H1 (cell line): ENCODE results near the gene KIAA1328. TPM values are rescaled to one million over a fixed set of nuclear protein-coding genes. Genes with fewer than 3 reads are reported as not detected.

Source experiments
- CTCF ChIA-PET: fragments of 300-600 bp; sonication (Branson Sonifier 250); formaldehyde crosslinking; loops from one replicate; lab custom pipeline; 2021; ENCODE audit not compliant: partially characterized antibody; lab: Charles Lee
- POLR2A ChIA-PET: fragments of 300-600 bp; sonication (Branson Sonifier 250); formaldehyde crosslinking; loops from one replicate; lab custom pipeline; 2021; ENCODE audit warnings: inconsistent platforms; ENCODE audit not compliant: partially characterized antibody; lab: Charles Lee
- DNase-seq, 2 experiments: peaks; one replicate each; pipeline versions ENCODE4 v3.0.0 to v3.0.0-alpha.2; 2010 to 2022; ENCODE audit warnings: low spot score in 2 of 2, low read depth in 1 of 2, mixed read lengths in 1 of 2
- FAIRE-seq: peaks from 2 replicates; lab custom pipeline; 2011; peaks lifted over from hg19 to GRCh38; lab: Jason Lieb, UNC
- H2AFZ ChIP-seq: 2 replicates; pipeline ENCODE4 v1.8.1; 2012; ENCODE audit warnings: low read length, inconsistent platforms
- H2AK5ac ChIP-seq: 2 replicates; pipeline ENCODE4 v1.6.1; 2013; ENCODE audit warnings: low read depth, low read length
- H2BK120ac ChIP-seq: replicated peaks from 2 replicates; pipeline ENCODE3; 2013; ENCODE audit warnings: low read depth, low read length, inconsistent platforms
- H2BK12ac ChIP-seq: 2 replicates; pipeline ENCODE4 v1.6.1; 2013; ENCODE audit warnings: low read depth, low read length
- H2BK15ac ChIP-seq: 2 replicates; pipeline ENCODE4 v1.6.1; 2013; ENCODE audit warnings: low read length
- H2BK20ac ChIP-seq: 2 replicates; pipeline ENCODE4 v1.6.1; 2013; ENCODE audit warnings: low read length
- H2BK5ac ChIP-seq: 2 replicates; pipeline ENCODE4 v1.6.1; 2013; ENCODE audit warnings: low read depth, low read length
- H3K14ac ChIP-seq: 2 replicates; pipeline ENCODE4 v1.6.1; 2013; ENCODE audit warnings: inconsistent platforms; ENCODE audit not compliant: insufficient read length
- H3K18ac ChIP-seq: 2 replicates; pipeline ENCODE4 v1.6.1; 2013; ENCODE audit warnings: low read length; ENCODE audit errors: extremely low read depth
- H3K23ac ChIP-seq: 2 replicates; pipeline ENCODE4 v1.6.1; 2013; ENCODE audit warnings: inconsistent platforms; ENCODE audit not compliant: insufficient read length
- H3K23me2 ChIP-seq: 2 replicates; pipeline ENCODE4 v1.6.1; 2013; ENCODE audit warnings: low read depth, low read length
- H3K27ac ChIP-seq: 2 replicates; pipeline ENCODE4 v1.6.1; 2011; ENCODE audit warnings: low read depth, low read length, inconsistent platforms
- H3K27me3 ChIP-seq, 4 experiments: replicated peaks in 1 of 4; 1 replicate in 1 of 4; 2 replicates in 3 of 4; pipeline versions ENCODE4 v1.6.1 to v1.8.1; 2011 to 2013; ENCODE audit warnings: low read length in 3 of 4, mild to moderate bottlenecking in 3 of 4, inconsistent platforms in 2 of 4, mixed read lengths in 2 of 4, moderate library complexity in 1 of 4; ENCODE audit not compliant: control insufficient read depth in 3 of 4, insufficient read depth in 3 of 4; ENCODE audit errors: extremely low read depth in 1 of 4
- H3K36me3 ChIP-seq, 4 experiments: 2 replicates each; pipeline versions ENCODE4 v1.6.1 to v1.8.1; 2011 to 2013; ENCODE audit warnings: mild to moderate bottlenecking in 4 of 4, low read length in 3 of 4, moderate library complexity in 2 of 4, control low read depth in 1 of 4, inconsistent platforms in 1 of 4; ENCODE audit not compliant: insufficient read depth in 4 of 4, control insufficient read depth in 2 of 4
- H3K4ac ChIP-seq: replicated peaks from 2 replicates; pipeline ENCODE3; 2013; ENCODE audit warnings: low read length, low read depth, mixed read lengths, inconsistent platforms; ENCODE audit not compliant: insufficient read length
- H3K4me1 ChIP-seq, 4 experiments: replicated peaks in 1 of 4; 1 replicate in 1 of 4; 2 replicates in 3 of 4; pipeline versions ENCODE4 v1.6.1 to v1.8.1; 2011 to 2013; ENCODE audit warnings: low read length in 3 of 4, inconsistent platforms in 2 of 4, mixed read lengths in 1 of 4; ENCODE audit not compliant: insufficient read depth in 4 of 4, control insufficient read depth in 3 of 4
- H3K4me2 ChIP-seq, 2 experiments: 2 replicates each; pipeline versions ENCODE4 v1.6.1 to v1.8.1; 2011 to 2013; ENCODE audit warnings: low read depth in 2 of 2, low read length in 2 of 2, control low read depth in 1 of 2, inconsistent platforms in 1 of 2, mild to moderate bottlenecking in 1 of 2; ENCODE audit not compliant: insufficient read depth in 1 of 2
- H3K4me3 ChIP-seq, 4 experiments: fragments of 200-600, 300-600 bp in 1 of 4; sonication (generic), shearing (Covaris generic), sonication (Bioruptor Twin) in 1 of 4; 2 replicates each; pipeline versions ENCODE4 v1.5.1 to v1.8.1; 2011 to 2016; ENCODE audit warnings: low read length in 4 of 4, low read depth in 3 of 4, control low read depth in 2 of 4, inconsistent platforms in 2 of 4, mild to moderate bottlenecking in 2 of 4, mixed read lengths in 1 of 4, moderate library complexity in 1 of 4; ENCODE audit not compliant: insufficient read depth in 2 of 4; ENCODE audit errors: extremely low read depth in 1 of 4
- H3K56ac ChIP-seq: replicated peaks from 2 replicates; pipeline ENCODE3; 2013; ENCODE audit warnings: low read depth, mild to moderate bottlenecking, mixed read lengths, low read length, inconsistent platforms; ENCODE audit not compliant: insufficient read length
- H3K79me1 ChIP-seq: 2 replicates; pipeline ENCODE4 v1.6.1; 2013; ENCODE audit warnings: low read depth, low read length, control low read depth
- H3K79me2 ChIP-seq, 2 experiments: 2 replicates each; pipeline versions ENCODE4 v1.6.1 to v1.8.1; 2012 to 2013; ENCODE audit warnings: low read length in 2 of 2, mild to moderate bottlenecking in 2 of 2, inconsistent platforms in 1 of 2; ENCODE audit not compliant: insufficient read depth in 2 of 2, control insufficient read depth in 1 of 2
- H3K9ac ChIP-seq, 4 experiments: replicated peaks in 1 of 4; 1 replicate in 1 of 4; 2 replicates in 3 of 4; pipeline versions ENCODE4 v1.6.1 to v1.8.1; 2011 to 2013; ENCODE audit warnings: low read depth in 3 of 4, low read length in 3 of 4, control low read depth in 2 of 4, mild to moderate bottlenecking in 2 of 4, moderate library complexity in 2 of 4, inconsistent platforms in 1 of 4; ENCODE audit errors: extremely low read depth in 1 of 4
- H3K9me3 ChIP-seq, 2 experiments: 2 replicates each; pipeline versions ENCODE4 v1.6.1 to v1.8.1; 2012 to 2013; ENCODE audit warnings: mild to moderate bottlenecking in 2 of 2, moderate library complexity in 2 of 2, control low read depth in 1 of 2, inconsistent platforms in 1 of 2, low read depth in 1 of 2, low read length in 1 of 2, mixed read lengths in 1 of 2; ENCODE audit not compliant: insufficient read depth in 2 of 2
- H4K20me1 ChIP-seq, 2 experiments: replicated peaks in 1 of 2; 2 replicates each; pipeline versions ENCODE3 to v1.8.1; 2011 to 2013; ENCODE audit warnings: inconsistent platforms in 2 of 2, low read length in 2 of 2, mild to moderate bottlenecking in 1 of 2; ENCODE audit not compliant: insufficient read depth in 2 of 2, control insufficient read depth in 1 of 2
- H4K5ac ChIP-seq: 2 replicates; pipeline ENCODE4 v1.6.1; 2013; ENCODE audit warnings: low read length, low read depth, mixed read lengths, inconsistent platforms; ENCODE audit not compliant: insufficient read length
- H4K8ac ChIP-seq: 2 replicates; pipeline ENCODE4 v1.8.0; 2013; ENCODE audit warnings: mild to moderate bottlenecking, moderate library complexity, low read length, inconsistent platforms; ENCODE audit not compliant: insufficient read depth; ENCODE audit errors: extremely low read depth
- H4K91ac ChIP-seq: replicated peaks from 2 replicates; pipeline ENCODE3; 2013; ENCODE audit warnings: low read length, mixed read lengths, inconsistent platforms; ENCODE audit not compliant: insufficient read length
- CEBPB ChIP-seq: IDR thresholded peaks from 2 replicates; pipeline ENCODE4 v1.6.1; 2012; ENCODE audit warnings: low read depth, low read length
- CHD2 ChIP-seq: IDR thresholded peaks from 2 replicates; pipeline ENCODE4 v1.6.1; 2012; ENCODE audit warnings: low read length, improper control_type of control experiment
- KDM5A ChIP-seq: fragments of 200-600 bp; IDR thresholded peaks from 2 replicates; pipeline ENCODE4 v1.7.1; 2012; ENCODE audit warnings: mild to moderate bottlenecking, low read length, inconsistent platforms, mixed read lengths
- RAD21 ChIP-seq, 2 experiments: IDR thresholded peaks in 1 of 2; conservative IDR thresholded peaks in 1 of 2; 2 replicates each; pipeline ENCODE4 v1.6.1; 2011; ENCODE audit warnings: low read depth in 2 of 2, low read length in 2 of 2, improper control_type of control experiment in 1 of 2, inconsistent platforms in 1 of 2, mild to moderate bottlenecking in 1 of 2, moderate library complexity in 1 of 2
- SAP30 ChIP-seq: fragments of 300-600 bp; sonication (generic); IDR thresholded peaks from 2 replicates; pipeline ENCODE4 v1.7.1; 2012; ENCODE audit warnings: low read length, moderate library complexity, mild to moderate bottlenecking, inconsistent platforms; ENCODE audit not compliant: insufficient read depth, insufficient replicate concordance
- YY1 ChIP-seq: IDR thresholded peaks from 2 replicates; pipeline ENCODE4 v1.6.1; 2011; ENCODE audit warnings: low read depth, mild to moderate bottlenecking, low read length
- WGBS, 2 experiments: shearing (Covaris generic) in 1 of 2; methylation state at CpG; one replicate each; pipeline versions ENCODE4 v1.1.6 to v1.1.7; 2013 to 2015; ENCODE audit warnings: low lambda C conversion rate in 2 of 2, mixed read lengths in 2 of 2, inconsistent platforms in 1 of 2, low coverage in 1 of 2, missing lambda C conversion rate in 1 of 2; ENCODE audit not compliant: insufficient replicate concordance in 2 of 2, insufficient coverage in 1 of 2, insufficient read length in 1 of 2; ENCODE audit errors: extremely low coverage in 1 of 2, missing lambda C conversion rate in 1 of 2; 5-methylcytosine and 5-hydroxymethylcytosine counted together
- polyA plus RNA-seq, 7 experiments: library from polyadenylated mRNA; depleted of rRNA in 3 of 7; stranded (reverse) in 5 of 7; unstranded in 2 of 7; fragments of >200 nt in 5 of 7; fragments of 200-250 nt in 2 of 7; gene quantifications; 1 replicate in 5 of 7; 2 replicates in 1 of 7; 4 replicates in 1 of 7; pipeline versions ENCODE4 v1.2.1 to v1.2.3, GENCODE V29; 2011 to 2013; ENCODE audit warnings: missing spikeins in 2 of 7, mixed read lengths in 2 of 7
- total RNA-seq: library from RNA; stranded (reverse); fragmentation: NEBNext Ultra II Directional; extraction: Animal tissue kit (Norgen Biotek cat#: 25700); gene quantifications from 2 replicates; pipeline ENCODE4 v1.2.1, GENCODE V29; 2021
- TF ChIP-seq, protein P1 (sequence below): IDR thresholded peaks from 2 replicates; pipeline ENCODE4 v1.6.1; 2012; ENCODE audit warnings: low read length, inconsistent platforms

KIAA1328 gene
- total and polyA plus RNA-seq, 2 of the 8 experiments (the other 6 are each of a cell fraction or from before 2014, with no cell fraction given) = 2.6 to 5.7 TPM

GRCh38 chr18:36783792-36784191 is 45.1 kb upstream of the KIAA1328 start:
- Histone ChIP-seq H2AK5ac (no peak overlapping the region), H3K9me3 (no peaks in the 10 kb centered on the region), H3K36me3 (peaks cover 0 to 2% (median 0%) of the 10 kb centered on the region in 4 experiments; a peak in 2 of 8 replicates), H3K27me3 (no peaks in the 10 kb centered on the region), H3K79me2 (no peaks in the 10 kb centered on the region), H3K23ac (no peak overlapping the region), H4K20me1 (no peaks in the 10 kb centered on the region), H4K91ac (no peak overlapping the region), H3K23me2 (no peaks in the 10 kb centered on the region), H2BK5ac (no peak overlapping the region), H3K4ac (no peak overlapping the region), H2BK120ac (no peak overlapping the region), H3K18ac (no peak overlapping the region), H2BK12ac (no peak overlapping the region), H3K9ac (no peak overlapping the region), H2BK20ac (no peak overlapping the region), H3K4me2 (no peak overlapping the region), H3K4me3 (no peak overlapping the region), H2AFZ (no peak overlapping the region), H3K56ac (no peak overlapping the region), H4K8ac (no peak overlapping the region), H3K4me1 (no peaks in the 10 kb centered on the region), H4K5ac (no peak overlapping the region), H2BK15ac (no peak overlapping the region), H3K79me1 (no peaks in the 10 kb centered on the region), H3K14ac (no peak overlapping the region), H3K27ac (no peak overlapping the region)
- no peak for DNase-seq
- WGBS, 2 experiments = 91% methylated on average over 5 of the region's 5 CpGs; no CpG with 5 or more reads in 1 of the 2 experiments
- TF ChIP-seq CHD2 (no peak), CEBPB (no peak), SAP30 (no peak), RAD21 (IDR thresholded peaks at IDR 0.05 in 1 of 2, conservative IDR thresholded peaks at IDR 0.05 in 1 of 2; ENCODE audit: low read depth in 2 of 2, low read length in 2 of 2) (no peak), YY1 (no peak), KDM5A (no peak)
- TF ChIP-seq, protein P1, sequence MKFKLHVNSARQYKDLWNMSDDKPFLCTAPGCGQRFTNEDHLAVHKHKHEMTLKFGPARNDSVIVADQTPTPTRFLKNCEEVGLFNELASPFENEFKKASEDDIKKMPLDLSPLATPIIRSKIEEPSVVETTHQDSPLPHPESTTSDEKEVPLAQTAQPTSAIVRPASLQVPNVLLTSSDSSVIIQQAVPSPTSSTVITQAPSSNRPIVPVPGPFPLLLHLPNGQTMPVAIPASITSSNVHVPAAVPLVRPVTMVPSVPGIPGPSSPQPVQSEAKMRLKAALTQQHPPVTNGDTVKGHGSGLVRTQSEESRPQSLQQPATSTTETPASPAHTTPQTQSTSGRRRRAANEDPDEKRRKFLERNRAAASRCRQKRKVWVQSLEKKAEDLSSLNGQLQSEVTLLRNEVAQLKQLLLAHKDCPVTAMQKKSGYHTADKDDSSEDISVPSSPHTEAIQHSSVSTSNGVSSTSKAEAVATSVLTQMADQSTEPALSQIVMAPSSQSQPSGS = no peak
- CTCF ChIA-PET = interaction anchor here (1.0 kb wide), 1 partner anchor 13 kb away, joined by 3 read pairs; no protein-coding TSS in a partner anchor
- FAIRE-seq = no peak
- POLR2A ChIA-PET = interaction anchor here (1.2 kb wide), 1 partner anchor 9 kb away, joined by 4 read pairs; no protein-coding TSS in a partner anchor
